GM08714 (cell line): ENCODE measurements around the gene FOLR3.

ENCODE experiments used
- H3K4me3 ChIP-seq: fragments of 200-500 bp; sonication (Bioruptor generic); 2 replicates; pipeline ENCODE4 v1.5.1; 2014; ENCODE audit warnings: mild to moderate bottlenecking, low read length, inconsistent platforms
- ZNF274 ChIP-seq: IDR thresholded peaks from 2 replicates; pipeline ENCODE4 v1.6.1; 2012; ENCODE audit warnings: mild to moderate bottlenecking, low read depth, low read length

FOLR3 gene

DNA sequence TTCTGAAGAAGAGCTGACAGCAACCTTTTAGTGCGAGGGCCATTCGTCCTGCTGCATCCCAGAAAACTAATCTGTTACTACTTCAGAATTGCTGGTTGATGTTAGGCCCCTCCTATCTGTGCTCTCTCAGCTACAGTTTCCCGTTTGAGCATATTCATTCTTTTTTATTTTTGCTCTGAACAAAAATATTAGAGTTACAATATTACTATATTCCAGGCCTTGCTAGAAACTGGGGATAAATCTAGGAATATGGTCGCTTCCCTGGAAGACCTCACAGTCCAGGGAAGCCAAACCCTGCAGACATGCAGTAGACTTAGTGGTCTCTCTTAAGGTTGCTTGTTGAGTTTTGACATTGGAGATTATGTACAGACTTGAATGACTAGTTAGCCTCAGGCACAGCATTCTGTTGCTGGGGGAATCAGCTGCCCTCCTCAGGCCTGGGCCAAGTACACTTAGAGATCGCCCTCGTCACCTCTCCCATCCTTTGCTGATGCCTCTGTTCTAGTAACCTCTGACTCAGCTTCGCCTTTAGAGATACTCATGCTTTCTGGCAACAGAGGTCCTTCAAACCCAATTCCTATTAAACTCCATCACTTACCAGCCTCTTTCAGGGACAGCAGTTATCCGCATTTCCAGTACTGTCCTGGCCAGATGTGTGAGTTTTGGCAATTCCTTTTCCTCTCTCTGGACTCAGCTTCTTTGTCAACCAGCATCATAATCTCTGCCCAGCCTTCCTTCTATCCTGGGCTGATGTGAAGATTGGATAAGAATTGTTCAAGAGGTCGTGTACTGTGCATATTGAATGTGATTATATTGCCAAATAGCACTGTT is 22.3 kb upstream of the FOLR3 start:
- H3K4me3 ChIP-seq, result peak overlapping the region; percentile 68; the same call in 1 of the 2 replicates
- TF ChIP-seq ZNF274, result no peak

DNA sequence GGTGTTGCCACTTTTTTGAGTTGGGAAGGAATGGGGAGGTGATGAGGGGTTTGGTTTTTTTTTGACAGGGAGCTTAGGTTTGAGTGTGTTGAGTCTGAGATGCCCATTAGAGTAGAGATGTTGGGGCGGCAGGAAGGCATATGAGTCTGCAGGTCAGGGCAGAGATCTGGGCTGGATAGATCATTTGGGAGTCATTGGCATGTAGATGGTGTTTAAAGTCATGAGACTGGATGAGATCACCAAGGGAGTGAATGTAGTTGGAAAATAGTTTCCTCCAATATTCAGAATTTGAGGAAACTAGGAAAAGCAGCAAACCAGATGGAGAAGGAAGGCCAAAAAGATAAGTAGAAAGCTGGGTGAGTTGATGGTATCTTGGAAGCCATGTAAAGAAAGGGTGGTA is 21.0 kb upstream of the FOLR3 start:
- H3K4me3 ChIP-seq, result no peak overlapping the region
- no peak for TF ChIP-seq ZNF274

- H3K4me3 ChIP-seq, result no peak overlapping the region
- TF ChIP-seq ZNF274, result no peak
Measured at GRCh38 chr11:72116019-72116755, 19.3 kb upstream of the FOLR3 start.

DNA sequence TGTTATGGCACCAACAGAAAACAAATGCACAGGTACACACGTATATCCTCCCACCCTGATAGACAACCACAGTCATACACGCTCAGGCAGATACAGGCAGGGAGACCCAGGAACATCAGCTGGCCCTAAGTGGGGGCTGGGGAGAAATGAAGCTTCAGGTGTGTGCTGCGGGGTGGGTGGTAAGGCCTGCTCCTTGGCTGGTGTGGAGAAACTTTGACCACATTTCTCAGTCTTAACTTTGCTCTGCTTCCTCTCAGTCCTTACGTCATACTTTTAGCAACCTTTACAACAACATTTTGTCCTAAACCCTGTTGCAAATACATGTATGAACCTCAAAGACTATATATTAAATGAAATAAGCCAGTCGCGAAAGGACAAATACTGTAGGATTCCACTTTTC is 16.3 kb upstream of the FOLR3 start:
- no peak for TF ChIP-seq ZNF274
- H3K4me3 ChIP-seq, result no peak overlapping the region

GRCh38 chr11:72120930-72121329 is 14.6 kb upstream of the FOLR3 start:
- no peak overlapping the region for H3K4me3 ChIP-seq
- TF ChIP-seq ZNF274, result no peak

- no peak for TF ChIP-seq ZNF274
Measured at GRCh38 chr11:72122607-72123006, 12.9 kb upstream of the FOLR3 start.

GRCh38 chr11:72123117-72123653 is 12.3 kb upstream of the FOLR3 start:
- no peak overlapping the region for H3K4me3 ChIP-seq
- no peak for TF ChIP-seq ZNF274

More at GRCh38 chr11:72122607-72123006, 12.9 kb upstream of the FOLR3 start:
- no peak overlapping the region for H3K4me3 ChIP-seq

DNA sequence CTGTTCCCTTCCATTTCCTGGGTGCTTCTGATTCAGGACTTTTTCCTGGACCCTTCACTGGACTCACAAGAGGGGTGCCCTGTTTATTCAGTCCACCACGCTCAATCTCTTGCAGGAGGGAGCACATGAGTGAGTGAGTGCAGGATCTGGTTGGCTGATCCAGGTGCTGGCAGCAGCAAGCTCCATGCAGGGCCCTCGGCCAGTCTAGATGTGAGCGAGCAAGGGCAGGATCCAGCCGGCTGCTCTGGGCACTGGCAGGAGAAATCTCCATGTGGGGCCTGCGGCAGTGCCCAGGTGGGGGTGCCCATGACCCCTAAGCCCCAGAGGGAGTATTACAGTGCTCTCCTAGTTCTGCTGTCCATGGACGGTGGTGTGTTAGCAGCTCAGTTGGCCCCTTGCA is 11.5 kb upstream of the FOLR3 start:
- no peak for TF ChIP-seq ZNF274
- H3K4me3 ChIP-seq, result no peak overlapping the region

GRCh38 chr11:72125956-72126355 is 9.6 kb upstream of the FOLR3 start:
- TF ChIP-seq ZNF274, result no peak
- H3K4me3 ChIP-seq, result no peak overlapping the region

- no peak overlapping the region for H3K4me3 ChIP-seq
- TF ChIP-seq ZNF274, result no peak
Measured at GRCh38 chr11:72127923-72128322, 7.6 kb upstream of the FOLR3 start.

DNA sequence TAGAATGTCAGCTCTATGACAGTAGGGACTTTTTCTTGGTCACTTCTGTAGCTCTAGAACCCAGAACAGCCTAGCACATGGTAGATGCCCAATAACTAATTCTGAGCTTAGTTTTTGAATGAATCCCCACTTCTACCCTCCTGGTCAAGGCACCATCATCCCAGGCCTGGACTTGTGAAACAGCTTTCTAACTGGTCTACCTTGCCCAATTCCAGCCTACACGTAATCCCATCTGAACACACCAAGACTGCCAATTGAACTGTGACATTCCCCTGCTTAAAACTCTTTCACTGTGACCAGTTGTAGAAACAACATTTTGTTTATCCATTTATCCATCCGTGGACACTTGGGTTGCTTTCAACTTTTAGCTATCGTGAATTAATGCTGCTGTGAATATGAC is 6.1 kb upstream of the FOLR3 start:
- no peak overlapping the region for H3K4me3 ChIP-seq
- TF ChIP-seq ZNF274, result no peak

DNA sequence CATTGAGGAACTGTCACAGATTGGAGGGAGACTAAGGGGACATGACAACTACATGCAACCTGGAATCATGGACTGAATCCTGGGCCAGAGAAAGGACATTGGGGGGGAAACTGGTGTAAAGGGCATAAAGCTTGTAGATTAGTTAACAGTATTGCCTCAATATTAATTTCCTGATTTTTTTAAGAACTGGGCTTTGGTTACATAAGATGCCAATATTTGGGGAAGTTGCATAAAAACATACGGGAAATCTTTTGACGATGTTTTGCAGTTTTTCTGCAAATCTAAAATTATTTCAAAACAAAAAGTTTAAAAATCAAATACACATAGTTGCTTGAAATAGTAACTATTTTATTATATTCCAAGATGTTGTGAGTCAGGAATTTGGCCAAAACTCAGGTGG is 2.9 kb upstream of the FOLR3 start:
- TF ChIP-seq ZNF274, result no peak
- no peak overlapping the region for H3K4me3 ChIP-seq

GRCh38 chr11:72135891-72136683 is 562 bp downstream of the FOLR3 start:
- H3K4me3 ChIP-seq, result no peak overlapping the region
- TF ChIP-seq ZNF274, result no peak

- TF ChIP-seq ZNF274, result no peak
- no peak overlapping the region for H3K4me3 ChIP-seq
Measured at GRCh38 chr11:72136684-72137262, 1.2 kb downstream of the FOLR3 start.
